ENCODE results near the gene DENND5A.

DNA sequence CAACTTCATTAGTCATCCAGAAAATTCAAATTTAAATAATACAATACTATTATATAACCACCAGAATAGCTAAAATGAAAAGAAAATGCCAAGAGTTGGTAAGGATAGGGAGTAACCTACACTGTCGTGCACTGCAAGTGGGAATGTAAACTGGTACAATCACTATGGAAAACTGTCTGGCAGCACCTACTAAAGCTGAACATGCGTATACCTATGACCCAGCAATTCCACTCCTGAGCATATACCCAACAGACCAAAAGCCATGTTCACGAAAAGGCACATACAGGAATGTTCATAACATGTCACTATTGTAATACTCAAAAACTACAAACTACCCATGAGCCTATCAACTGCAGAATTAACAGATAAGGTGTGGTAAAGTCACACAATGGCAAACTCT is 32.7 kb downstream of the DENND5A start:
- no peak for TF ChIP-seq POLR2A (IDR thresholded peaks at IDR 0.05)
- TF ChIP-seq, protein P1, sequence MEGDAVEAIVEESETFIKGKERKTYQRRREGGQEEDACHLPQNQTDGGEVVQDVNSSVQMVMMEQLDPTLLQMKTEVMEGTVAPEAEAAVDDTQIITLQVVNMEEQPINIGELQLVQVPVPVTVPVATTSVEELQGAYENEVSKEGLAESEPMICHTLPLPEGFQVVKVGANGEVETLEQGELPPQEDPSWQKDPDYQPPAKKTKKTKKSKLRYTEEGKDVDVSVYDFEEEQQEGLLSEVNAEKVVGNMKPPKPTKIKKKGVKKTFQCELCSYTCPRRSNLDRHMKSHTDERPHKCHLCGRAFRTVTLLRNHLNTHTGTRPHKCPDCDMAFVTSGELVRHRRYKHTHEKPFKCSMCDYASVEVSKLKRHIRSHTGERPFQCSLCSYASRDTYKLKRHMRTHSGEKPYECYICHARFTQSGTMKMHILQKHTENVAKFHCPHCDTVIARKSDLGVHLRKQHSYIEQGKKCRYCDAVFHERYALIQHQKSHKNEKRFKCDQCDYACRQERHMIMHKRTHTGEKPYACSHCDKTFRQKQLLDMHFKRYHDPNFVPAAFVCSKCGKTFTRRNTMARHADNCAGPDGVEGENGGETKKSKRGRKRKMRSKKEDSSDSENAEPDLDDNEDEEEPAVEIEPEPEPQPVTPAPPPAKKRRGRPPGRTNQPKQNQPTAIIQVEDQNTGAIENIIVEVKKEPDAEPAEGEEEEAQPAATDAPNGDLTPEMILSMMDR (IDR thresholded peaks at IDR 0.05): no peak
- TF ChIP-seq POLR2AphosphoS5 (IDR thresholded peaks at IDR 0.05): no peak
- no peak for TF ChIP-seq EP300 (IDR thresholded peaks at IDR 0.05; ENCODE audit: low read depth)
